Sigmoid colon (tissue), 4 donors: ENCODE measurements around the gene SRPK3.

Experiments used
- POLR2A ChIP-seq, 2 donors: fragments of 450-650 bp; IDR thresholded peaks; one replicate each; pipeline ENCODE4 v1.6.1; 2016; ENCODE audit warnings: antibody characterized with exemption in 2 of 2, mild to moderate bottlenecking in 2 of 2, moderate library complexity in 2 of 2
- POLR2AphosphoS5 ChIP-seq, 4 donors: sonication (generic); formaldehyde crosslinking; IDR thresholded peaks; one replicate each; pipeline ENCODE4 v1.6.1; 2017; ENCODE audit warnings: antibody characterized with exemption in 4 of 4
- TF ChIP-seq, protein P1 (sequence below), 4 experiments: fragments of 450-650 bp in 3 of 4; fragments of 200-600 bp in 1 of 4; IDR thresholded peaks; one replicate each; pipeline ENCODE4 v1.5.1; 2016 to 2019; ENCODE audit warnings: antibody characterized with exemption in 4 of 4, mild to moderate bottlenecking in 3 of 4, moderate library complexity in 2 of 4

DNA sequence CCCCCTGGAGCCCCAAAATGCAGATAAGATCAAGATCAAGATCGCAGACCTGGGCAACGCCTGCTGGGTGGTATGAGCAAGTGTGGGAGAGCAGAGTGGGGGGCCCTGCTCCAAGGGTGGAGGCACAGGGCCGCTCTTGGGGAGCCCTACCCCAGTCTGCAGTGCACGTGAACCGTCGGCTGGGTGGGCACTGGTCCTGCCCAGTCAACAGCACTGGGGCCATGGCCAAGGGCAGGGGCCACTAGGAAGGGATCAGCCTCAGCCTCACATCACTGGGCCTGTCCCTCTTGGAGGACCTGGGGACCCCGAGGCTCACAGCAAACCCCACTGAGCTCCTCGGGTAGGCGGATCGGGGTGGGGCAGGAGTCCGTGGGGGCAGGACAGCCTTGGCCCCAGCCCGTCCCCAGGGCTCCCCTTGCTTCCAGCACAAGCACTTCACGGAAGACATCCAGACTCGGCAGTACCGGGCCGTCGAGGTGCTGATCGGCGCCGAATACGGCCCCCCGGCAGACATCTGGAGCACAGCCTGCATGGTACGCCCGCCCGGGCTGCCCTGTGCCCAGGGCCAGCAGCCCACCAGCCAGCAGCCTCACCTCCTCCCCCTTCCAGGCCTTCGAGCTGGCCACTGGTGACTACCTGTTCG lies 3.6 kb downstream of the SRPK3 start:
- TF ChIP-seq, protein P1, sequence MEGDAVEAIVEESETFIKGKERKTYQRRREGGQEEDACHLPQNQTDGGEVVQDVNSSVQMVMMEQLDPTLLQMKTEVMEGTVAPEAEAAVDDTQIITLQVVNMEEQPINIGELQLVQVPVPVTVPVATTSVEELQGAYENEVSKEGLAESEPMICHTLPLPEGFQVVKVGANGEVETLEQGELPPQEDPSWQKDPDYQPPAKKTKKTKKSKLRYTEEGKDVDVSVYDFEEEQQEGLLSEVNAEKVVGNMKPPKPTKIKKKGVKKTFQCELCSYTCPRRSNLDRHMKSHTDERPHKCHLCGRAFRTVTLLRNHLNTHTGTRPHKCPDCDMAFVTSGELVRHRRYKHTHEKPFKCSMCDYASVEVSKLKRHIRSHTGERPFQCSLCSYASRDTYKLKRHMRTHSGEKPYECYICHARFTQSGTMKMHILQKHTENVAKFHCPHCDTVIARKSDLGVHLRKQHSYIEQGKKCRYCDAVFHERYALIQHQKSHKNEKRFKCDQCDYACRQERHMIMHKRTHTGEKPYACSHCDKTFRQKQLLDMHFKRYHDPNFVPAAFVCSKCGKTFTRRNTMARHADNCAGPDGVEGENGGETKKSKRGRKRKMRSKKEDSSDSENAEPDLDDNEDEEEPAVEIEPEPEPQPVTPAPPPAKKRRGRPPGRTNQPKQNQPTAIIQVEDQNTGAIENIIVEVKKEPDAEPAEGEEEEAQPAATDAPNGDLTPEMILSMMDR (IDR thresholded peaks at IDR 0.05): no peak
- TF ChIP-seq POLR2AphosphoS5 (IDR thresholded peaks at IDR 0.05): no peak
- TF ChIP-seq POLR2A (IDR thresholded peaks at IDR 0.05): no peak
